ENCODE results near the gene MAD2L1BP.
"Not testable (repeated sequence)": the region's sequence is repeated elsewhere in the genome, so short reads cannot be mapped to it uniquely, and the experiment has no call there.

The MAD2L1BP gene

DNA sequence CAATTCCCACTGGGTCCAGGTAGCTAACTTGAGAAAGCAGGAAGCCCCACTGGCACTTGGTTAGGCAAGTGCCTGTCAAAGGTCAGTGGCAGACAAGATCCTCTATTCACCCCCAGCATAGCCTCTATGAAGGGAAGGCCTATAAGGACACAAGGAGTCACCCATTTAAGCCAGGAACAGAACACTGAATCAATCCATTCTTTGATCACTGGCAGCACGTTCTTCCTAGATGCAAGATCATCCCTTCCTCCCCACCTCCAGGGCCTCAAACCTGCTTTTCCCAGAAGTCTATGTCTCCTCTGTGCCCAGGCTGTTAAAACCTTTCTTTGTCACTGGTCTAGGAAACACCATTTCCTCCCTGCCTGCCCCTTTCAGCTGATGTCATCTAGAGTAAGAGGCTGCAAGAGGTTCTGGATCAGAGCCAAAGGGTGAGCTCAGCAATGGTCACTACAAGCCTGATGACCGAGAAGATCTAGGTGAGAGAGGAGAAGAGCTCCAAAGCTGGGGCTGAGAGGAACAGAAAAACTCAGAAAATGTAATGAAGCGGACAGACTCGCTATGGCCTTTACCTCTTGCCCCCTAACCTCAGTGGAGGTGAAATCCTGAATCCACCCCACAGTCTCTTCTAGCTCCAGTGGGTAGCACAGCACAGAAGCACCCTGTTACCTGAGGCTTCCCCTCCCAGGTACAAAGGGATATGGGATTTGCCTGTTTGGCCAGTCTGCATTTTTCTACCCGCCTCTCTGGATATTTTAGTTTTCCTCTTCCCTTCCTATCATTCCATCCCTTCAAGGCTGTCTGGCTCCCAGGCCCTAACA lies 8.4 kb upstream of the MAD2L1BP start:
- peak; percentile 86 for DNase-seq

DNA sequence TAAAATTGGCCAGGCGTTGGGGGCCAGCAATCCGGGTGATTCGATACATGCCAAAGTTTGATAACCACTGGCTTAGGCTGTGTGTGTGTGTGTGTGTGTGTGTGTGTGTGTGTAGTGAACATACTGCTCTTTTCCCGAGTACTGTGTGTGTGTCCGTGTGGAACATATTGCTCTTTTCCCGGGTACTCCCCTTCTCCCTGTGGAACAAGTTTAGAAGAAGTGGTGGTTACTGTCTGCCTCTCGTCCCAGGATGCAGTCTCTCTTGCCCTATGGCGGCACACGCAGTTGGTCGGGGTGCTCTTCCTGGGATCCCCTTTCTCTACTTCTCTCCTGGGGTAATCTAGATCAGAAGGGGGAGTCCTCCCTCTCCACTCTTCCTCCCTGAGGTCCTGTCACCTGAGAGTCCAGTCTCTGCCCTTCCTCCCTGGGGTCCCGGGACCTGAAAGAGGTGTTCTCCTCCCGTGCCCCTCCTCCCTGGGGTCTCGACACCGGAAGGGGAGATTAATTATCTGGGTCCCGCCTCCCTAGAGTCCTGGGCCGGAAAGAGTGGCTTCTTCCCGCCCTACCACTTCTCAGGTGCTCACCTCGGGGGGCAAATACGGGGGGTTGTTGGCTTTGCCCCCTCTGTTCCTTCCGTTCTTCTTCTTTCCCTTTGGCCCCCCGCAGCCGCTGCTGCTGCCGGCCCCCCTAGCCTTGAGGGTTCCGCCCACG lies 7.1 kb upstream of the MAD2L1BP start:
- no peak for DNase-seq

DNA sequence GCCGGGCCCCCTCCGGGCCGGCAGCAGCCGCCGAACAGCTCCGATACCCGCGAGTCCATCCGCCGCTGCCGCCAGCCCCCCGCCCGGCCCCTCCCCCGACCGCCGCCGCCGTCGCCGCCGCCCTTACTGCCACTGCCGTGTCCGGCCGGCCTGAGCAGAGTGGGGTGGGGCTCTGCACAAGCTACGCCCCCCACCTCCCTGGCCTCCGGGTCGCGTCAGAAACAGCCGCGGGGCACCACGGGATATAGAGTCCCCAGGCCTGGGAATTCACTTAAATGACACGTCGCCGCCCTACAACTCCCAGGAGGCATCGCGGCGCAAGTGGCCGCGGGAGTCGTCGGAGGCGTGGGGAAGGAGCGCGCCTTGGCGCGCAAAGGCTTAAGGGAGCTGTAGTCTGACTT lies 6.5 kb upstream of the MAD2L1BP start, which contains the start of gene GTPBP2:
Gene GTPBP2, minus strand, starts transcription at position 161 of the 401 bp plus-strand sequence. Its CDS starts 102 bp downstream, at position 59.
- peak; percentile 96 for DNase-seq

DNA sequence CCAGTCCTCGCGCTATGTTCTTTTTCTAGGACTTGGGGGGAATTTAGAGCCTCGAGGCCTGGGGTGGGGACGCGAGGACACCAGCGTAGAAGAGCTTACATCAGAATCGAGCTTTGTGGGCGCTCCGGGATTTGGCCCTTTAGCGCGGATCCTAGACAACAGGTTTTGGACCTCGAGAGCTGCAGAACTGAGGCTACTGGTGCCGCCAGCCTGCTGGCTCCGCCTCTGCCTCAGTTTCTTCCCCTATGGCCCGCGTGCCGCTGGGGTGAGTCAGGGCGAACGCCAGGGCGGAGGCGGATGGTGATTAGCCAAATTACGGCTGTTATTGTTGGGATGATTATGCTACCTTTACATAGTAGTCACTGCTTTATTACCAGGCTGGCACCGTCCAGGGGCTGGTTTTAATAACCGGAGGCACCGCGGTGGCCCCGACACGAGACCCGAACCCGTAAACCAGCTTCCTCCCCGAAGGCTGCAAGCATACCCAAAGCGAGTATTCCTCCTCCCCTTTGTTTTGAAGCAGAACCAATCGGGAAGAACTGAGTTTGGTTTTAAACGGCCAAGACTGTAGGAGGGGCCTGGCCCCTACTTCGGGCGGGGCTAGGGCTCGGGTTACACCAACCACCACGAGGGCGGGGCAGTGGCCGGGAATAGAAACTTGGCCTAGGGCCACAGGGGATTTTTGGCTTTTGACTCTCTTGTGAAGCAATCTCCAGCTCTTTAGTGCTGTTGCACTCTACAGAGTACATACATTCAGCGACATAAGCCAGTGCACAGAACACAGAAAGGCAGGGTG lies 5.9 kb upstream of the MAD2L1BP start:
- DNase-seq, result peak; percentile 95

DNA sequence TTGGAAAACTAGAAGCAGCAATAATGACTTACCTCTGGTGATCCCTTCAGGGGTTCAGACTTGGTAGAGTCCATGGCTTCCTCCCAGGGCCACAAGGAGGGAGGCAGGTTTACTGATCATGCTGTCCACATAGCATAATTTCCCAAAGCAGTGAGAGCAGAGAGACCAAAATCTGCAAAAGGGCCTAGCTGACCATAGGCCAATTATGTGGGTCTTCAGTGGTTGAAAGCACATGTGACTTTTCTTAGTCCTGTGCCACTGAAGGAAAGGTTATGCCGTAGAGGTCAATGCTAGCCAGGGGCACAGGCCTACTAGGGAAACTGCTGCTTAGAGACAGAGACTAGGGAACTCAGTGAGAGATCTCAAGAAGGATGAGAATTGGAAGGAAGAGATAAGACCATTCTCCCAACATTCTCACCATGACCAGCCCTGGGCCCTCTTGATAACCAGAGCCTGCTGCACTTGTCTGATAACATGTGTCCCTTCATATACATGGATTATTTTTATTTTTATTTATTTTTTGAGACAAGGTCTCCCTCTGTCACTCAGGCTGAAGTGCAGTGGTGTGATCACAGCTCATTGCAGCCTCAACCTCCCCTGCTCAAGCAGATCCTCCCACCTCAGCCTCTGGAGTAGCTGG lies 4.5 kb upstream of the MAD2L1BP start:
- DNase-seq, result no peak

DNA sequence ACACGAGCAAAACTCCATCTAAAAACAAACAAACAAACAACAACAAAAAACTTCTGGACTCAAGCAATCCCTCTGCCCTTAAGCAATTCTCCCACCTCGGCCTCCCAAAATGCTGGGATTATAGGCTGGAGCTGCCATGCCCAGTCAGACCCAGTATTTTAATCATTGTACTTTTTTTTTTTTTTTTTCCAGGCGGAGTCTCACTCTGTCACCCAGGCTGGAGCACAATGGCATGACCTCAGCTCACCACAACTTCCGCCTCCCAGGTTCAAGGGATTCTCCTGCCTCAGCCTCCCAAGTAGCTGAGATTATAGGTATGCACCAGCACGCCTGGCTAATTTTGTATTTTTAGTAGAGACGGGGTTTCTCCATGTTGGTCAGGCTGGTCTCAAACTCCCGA lies 2.6 kb upstream of the MAD2L1BP start:
- DNase-seq, result not testable (repeated sequence)

DNA sequence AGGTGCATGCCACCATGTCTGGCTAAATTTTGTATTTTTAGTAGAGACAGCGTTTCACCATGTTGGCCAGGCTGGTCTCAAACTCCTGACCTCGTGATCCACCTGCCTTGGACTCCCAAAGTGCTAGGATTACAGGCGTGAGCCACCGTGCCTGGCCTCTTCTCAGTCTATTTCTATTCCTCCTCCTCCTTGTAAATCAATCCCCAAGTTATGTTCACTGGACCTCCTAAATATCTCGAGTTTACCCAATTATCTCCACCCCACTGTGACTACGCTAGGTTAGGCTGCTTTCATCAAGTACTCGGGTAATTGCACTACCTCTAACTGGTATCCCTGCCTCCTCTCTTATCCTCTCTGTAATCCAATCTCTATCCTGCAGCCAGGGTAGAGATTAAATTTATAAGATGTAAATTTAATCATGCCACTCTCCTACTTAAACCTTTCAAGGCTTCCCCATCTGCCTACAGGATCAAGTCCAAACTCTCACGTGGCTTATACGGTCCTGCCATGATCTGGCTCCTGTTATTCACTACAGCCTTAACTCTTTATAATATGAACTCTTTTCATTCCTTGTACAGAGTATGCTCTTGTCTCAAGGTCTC lies 837 bp upstream of the MAD2L1BP start:
- DNase-seq, result no peak

DNA sequence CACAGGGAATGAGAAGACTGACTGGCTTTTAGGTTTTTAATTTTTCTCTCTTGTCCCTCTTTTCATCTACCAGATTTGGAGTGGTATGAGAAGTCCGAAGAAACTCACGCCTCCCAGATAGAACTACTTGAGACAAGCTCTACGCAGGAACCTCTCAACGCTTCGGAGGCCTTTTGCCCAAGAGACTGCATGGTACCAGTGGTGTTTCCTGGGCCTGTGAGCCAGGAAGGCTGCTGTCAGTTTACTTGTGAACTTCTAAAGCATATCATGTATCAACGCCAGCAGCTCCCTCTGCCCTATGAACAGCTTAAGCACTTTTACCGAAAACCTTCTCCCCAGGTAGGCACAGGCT lies 644 bp downstream of the MAD2L1BP start:
- DNase-seq, result no peak

DNA sequence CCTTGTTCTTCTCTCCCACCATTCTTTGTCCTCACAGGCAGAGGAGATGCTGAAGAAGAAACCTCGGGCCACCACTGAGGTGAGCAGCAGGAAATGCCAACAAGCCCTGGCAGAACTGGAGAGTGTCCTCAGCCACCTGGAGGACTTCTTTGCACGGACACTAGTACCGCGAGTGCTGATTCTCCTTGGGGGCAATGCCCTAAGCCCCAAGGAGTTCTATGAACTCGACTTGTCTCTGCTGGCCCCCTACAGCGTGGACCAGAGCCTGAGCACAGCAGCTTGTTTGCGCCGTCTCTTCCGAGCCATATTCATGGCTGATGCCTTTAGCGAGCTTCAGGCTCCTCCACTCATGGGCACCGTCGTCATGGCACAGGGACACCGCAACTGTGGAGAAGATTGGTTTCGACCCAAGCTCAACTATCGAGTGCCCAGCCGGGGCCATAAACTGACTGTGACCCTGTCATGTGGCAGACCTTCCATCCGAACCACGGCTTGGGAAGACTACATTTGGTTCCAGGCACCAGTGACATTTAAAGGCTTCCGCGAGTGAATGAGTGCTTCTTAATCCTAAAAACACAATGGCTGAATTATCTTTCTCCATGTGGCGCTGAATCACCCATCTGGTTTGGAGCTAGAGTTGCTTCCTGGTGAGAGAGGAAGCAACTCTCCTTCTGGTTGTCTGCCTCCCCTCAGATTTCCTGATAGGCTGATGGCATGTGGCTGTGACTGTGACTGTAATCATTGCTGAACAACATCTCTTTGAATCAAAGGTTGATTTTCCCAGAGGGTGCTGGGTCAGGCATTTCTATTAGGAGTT lies 4.6 kb downstream of the MAD2L1BP start:
- DNase-seq, result no peak

DNA sequence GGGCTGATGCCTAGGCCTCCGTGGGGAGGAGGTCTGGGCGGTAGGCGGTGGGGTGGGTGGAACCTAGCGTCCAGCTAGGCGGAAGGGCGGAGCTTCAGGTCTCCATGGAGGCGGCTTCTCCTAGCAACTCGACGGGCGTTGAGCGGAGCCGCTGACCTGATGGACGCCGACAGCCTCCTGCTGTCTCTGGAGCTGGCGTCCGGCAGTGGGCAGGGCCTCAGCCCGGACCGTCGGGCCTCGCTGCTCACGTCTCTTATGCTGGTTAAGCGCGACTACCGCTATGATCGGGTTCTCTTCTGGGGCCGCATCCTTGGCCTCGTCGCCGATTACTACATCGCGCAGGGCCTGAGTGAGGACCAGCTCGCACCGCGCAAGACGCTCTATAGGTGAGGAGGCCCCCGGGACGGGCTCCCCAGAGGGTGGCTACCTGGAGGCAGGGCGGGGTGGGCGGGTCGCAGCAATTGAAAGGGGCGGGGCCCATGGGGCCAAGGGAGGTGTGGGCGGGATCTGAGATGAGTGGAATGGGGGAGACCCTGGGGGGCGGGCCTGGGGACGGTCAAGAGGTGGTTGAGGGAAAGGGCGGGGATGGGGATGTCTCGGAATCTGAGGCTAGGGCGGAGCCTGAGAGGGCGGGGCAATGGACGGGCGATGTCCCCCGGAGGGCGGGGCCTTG lies 9.4 kb downstream of the MAD2L1BP start, which contains the start of gene RSPH9:
Gene RSPH9, plus strand, starts transcription at position 97 of the 673 bp plus-strand sequence. Its CDS starts 63 bp downstream, at position 160.
- DNase-seq, result no peak

DNA sequence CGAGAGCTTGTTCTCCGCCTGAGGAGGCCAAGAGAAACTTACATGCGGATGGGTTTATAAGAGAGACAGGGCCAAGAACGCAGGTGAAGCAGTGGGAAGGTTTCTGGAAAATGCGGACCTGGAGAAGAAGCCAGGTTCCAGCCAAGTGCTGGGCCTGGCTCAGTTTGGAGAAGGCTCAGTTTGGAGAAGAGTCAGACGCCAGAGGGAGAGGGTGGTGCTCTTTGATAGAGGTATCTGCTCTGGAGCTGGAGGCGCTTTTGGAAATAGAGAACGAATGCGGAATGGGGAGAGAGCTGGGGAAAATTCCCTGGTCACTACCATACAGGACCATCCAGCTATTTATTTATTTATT lies 9.9 kb downstream of the MAD2L1BP start:
- no peak for DNase-seq

DNA sequence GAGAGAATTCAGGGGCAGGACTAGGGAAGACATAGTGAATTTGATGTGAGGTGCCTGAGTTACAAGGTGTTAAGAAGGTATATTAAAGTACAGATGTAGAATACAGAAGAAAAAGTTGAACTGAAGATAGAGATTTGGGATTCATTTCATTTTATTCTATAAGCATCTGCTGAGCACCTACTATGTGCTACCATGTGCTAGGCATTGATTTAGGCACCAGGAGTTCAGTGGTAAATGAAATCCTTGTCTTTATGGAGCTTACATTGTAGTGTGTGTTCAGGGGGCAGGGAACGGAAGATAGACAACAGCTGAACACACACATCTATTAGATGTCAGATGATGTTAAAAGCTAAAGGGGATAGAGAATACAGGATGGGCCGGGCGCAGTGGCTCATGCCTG lies 12.0 kb downstream of the MAD2L1BP start:
- DNase-seq, result no peak

DNA sequence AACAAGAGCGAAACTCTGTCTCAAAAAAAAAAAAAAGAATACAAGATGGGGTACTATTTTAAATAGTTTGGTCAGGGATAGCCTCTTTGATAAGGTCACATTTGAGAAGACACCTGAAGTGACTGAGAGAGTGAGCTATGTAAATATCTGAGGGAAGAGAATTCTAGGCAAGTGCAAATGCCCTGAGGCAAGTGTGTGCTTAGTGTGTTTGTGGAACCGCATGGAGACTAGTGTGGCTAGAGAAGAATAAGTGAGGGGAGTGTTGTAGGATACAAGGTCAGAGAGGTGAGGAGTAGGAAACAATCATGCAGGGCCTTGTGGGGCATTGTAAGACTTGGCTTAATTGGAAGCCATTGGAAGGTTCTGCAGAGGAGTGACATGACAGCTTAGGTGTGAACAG lies 12.6 kb downstream of the MAD2L1BP start:
- DNase-seq, result no peak

DNA sequence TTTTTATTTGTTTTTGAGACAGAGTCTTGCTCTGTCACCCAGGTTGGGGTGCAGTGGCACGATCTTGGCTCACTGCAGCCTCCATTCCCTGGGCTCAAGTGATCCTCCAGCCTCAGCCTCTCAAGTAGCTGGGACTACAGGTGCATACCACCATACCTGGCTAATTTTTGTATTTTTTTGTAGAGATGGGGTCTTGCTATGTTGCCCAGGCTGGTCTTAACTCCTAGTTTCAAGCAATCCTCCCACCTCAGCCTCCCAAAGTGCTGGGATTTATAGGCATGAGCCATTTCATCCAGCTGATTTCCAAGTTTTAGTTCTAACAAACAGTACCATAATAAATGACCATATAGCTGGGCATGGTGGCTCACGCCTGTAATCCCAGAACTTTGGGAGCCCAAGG lies 17.2 kb downstream of the MAD2L1BP start:
- not testable (repeated sequence) for DNase-seq

DNA sequence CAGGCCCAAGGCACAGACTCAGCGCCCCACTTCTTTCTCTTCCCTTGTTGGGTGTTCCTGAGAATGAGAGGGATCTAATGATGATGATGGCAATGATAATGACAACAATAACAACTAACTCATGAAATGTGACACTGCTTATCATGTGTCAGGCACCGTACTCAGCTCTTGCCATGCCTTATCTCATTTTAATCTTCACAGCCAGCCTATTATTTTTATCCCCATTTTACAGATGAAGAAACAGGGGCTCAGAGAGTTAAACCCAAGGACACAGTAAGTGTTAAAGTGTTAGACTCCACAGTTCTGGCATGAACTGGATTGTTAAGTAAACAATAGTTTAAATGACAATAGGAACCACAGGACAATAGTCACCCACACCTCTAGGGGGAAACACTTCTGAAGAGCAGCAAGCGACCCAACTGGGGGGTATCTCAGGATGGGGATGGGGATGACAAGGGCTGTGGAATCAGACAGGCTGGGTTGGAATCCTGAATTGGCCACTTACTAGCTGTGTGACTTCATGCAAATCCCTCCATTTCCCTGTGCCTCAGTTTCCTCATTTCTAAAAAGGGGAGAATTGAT lies 21.7 kb downstream of the MAD2L1BP start:
- DNase-seq, result no peak

DNA sequence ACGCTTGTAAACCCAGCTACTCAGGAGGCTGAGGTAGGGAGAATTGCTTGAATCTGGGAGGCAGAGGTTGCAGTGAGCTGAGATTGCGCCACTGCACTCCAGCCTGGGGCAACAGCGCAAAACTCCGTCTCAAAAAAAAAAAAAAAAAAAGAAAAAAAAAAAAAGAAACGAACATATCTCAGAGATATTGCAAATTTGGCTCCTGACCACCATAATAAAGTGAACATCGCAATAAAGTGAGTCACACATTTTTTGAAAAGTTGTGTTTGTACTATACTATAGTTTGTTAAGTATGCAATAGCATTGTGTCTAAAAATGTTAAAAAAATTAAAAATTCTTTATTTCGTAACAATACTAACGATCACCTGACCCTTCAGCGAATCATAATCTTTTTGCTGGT lies 22.5 kb downstream of the MAD2L1BP start:
- no peak for DNase-seq

DNA sequence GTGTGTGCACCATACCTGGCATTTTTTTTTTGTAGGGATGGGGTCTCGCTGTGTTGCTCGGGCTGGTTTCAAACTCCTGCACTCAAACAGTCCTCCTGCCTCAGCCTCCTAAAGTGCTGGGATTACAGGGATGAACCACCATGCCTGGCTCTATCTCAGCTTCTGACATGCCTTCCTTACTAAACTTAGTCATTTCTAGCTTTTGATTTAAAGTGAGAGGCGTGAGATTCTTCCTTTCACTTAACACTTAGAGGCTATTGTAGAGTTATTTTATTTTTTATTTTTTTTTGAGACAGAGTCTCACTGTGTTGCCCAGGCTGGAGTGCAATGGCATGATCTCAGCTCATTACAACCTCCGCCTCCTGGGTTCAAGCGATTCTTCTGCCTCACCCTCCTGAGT lies 27.3 kb downstream of the MAD2L1BP start:
- DNase-seq, result not testable (repeated sequence)

DNA sequence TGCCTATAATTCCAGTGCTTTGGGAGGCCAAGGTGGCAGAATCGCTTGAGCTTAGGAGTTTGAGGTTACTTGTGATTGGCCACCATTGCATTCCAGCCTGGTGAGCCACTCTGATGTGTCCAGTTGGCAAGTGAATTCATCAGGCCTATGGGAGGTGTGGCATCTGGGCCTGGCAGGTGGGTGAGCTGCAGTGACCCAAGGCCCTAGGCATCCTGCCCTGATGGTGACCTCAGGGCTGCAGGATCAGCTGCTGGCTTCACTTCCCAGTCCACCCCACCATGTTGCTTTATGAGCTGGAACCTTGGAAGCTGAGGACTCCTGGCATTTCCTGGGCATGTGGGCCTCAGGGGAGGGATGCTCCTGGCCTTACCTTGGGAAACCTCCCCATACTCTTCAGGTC lies 29.7 kb downstream of the MAD2L1BP start:
- DNase-seq, result no peak

DNA sequence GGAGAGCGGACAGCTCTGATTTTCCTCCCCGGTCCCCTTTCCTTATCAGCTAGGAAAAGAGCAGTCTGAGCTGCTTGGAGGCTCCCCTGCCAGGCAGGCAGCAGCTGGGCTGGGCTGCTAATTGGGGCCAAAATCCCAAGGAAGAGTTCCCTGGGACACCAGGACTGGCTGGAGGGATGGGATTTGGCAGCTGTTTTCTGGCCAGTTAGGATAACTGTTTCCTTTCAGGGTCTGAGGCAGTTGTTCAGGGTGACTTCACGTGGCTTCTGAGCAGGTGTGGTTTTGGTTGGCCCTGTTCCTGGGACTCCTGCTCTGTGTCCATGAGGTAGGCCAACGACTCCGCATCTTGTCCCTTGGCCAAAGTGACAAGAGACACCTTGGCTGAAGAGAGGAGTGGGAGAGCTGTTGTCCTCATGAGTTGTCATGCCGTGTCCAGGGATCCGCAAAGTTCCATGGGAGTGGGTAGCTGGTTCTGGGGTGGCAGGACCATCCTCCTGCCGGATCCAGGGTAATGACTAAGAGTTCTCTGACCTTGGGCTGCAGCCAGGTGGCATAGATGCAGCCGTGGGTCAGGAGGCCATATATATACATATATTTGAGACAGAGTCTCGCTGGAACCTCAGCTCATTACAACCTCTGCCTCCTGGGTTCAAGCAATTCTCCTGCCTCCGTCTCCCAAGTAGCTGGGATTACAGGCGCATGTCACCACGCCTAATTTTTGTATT lies 30.7 kb downstream of the MAD2L1BP start:
- no peak for DNase-seq

Data from SHP77 treated with DMSO at 0.1 percent for 48 hours (cell line).